GM12865 (cell line): ENCODE measurements around the gene ARMC10.
"Not testable (repeated sequence)": the region's sequence is repeated elsewhere in the genome, so short reads cannot be mapped to it uniquely, and the experiment has no call there.

Experiments
- DNase-seq: peaks from one replicate; pipeline ENCODE4 v3.0.0; 2010; ENCODE audit warnings: low read depth
- H3K4me3 ChIP-seq: 2 replicates; pipeline ENCODE4 v1.5.1; 2011; ENCODE audit warnings: mild to moderate bottlenecking, low read depth, low read length, control low read depth
- TF ChIP-seq, protein P1 (sequence below): IDR thresholded peaks from 2 replicates; pipeline ENCODE4 v1.5.1; 2011; ENCODE audit warnings: low read length, control low read depth, low read depth, inconsistent platforms; ENCODE audit not compliant: insufficient read depth; ENCODE audit errors: missing control alignments

ARMC10 gene

DNA sequence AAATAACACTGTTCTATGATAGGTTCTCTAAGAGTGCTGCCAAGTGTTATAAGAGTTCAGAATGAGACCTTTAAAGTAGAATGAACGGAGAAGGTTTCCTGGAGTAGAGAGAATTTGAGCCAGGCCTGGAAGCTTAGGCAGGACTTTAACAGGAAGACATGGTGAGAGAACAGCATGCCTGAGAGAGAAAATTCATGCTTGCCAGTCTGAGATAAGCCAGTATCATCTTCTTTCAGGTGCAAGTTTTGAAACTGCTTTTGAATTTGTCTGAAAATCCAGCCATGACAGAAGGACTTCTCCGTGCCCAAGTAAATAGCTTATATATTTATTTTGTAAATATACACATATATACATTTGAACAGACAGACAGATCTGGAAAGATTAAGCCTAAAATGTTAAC, 22.1 kb downstream of the ARMC10 start:
- no peak overlapping the region for H3K4me3 ChIP-seq
- no peak for DNase-seq
- TF ChIP-seq, protein P1, sequence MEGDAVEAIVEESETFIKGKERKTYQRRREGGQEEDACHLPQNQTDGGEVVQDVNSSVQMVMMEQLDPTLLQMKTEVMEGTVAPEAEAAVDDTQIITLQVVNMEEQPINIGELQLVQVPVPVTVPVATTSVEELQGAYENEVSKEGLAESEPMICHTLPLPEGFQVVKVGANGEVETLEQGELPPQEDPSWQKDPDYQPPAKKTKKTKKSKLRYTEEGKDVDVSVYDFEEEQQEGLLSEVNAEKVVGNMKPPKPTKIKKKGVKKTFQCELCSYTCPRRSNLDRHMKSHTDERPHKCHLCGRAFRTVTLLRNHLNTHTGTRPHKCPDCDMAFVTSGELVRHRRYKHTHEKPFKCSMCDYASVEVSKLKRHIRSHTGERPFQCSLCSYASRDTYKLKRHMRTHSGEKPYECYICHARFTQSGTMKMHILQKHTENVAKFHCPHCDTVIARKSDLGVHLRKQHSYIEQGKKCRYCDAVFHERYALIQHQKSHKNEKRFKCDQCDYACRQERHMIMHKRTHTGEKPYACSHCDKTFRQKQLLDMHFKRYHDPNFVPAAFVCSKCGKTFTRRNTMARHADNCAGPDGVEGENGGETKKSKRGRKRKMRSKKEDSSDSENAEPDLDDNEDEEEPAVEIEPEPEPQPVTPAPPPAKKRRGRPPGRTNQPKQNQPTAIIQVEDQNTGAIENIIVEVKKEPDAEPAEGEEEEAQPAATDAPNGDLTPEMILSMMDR, result no peak

DNA sequence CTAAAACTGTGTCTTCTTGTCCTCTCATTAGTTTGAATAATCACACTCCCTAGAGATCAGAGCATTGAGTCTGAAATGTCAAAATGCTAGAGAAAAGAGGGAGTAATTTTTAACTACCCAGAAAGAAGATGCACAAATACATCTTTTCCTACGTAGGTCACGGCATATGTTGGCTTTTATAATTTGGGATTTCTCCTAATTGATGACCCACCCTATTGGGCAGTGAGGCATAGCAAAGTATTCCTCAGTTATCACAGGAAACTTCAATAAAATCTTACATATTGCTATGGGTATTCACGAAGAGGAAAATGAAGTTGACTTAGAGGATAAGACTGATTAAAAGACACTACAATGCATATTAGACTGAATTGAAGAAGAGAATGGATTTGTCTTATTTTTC, 25.4 kb downstream of the ARMC10 start:
- no peak overlapping the region for H3K4me3 ChIP-seq
- DNase-seq, result no peak
- TF ChIP-seq, protein P1, result no peak

GRCh38 chr7:103101543-103101942, 26.6 kb downstream of the ARMC10 start:
- DNase-seq, result no peak

DNA sequence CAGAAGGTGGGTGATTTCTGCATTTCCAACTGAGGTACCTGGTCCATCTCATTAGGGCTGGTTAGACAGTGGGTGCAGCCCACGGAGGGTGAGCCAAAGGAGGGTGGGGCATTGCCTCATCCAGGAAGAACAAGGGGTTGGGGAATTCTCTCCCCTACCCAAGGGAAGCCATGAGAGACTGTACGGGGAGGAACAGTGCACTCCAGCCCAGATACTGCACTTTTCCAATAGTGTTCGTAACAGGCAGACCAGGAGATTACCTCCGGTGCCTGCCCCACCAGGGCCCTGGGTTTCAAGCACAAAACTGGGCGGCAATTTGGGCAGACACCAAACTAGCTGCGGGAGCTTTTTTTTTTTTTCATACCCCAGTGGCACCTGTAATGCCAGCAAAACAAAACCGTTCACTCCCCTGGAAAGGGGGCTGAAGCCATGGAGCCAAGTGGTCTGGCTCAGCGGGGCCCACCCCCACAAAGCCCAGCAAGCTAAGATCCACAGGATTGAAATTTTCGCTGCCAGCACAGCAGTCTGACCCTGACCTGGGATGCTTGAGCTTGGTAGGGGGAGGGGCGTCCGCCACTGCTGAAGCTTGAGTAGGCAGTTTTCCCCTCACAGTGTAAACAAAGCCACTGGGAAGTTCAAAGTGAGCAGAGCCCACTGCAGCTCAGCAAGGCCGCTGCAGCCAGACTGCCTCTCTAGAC, 31.2 kb downstream of the ARMC10 start:
- TF ChIP-seq, protein P1, result no peak
- no peak overlapping the region for H3K4me3 ChIP-seq
- DNase-seq, result no peak

More at GRCh38 chr7:103101543-103101942, 26.6 kb downstream of the ARMC10 start:
- no peak overlapping the region for H3K4me3 ChIP-seq
- TF ChIP-seq, protein P1, result no peak

- not testable (repeated sequence) for DNase-seq, H3K4me3 ChIP-seq
Measured at GRCh38 chr7:103106703-103107070, 31.7 kb downstream of the ARMC10 start.

GRCh38 chr7:103113164-103113563, 38.2 kb downstream of the ARMC10 start:
- H3K4me3 ChIP-seq, result no peak overlapping the region
- DNase-seq, result no peak
- TF ChIP-seq, protein P1, result no peak

DNA sequence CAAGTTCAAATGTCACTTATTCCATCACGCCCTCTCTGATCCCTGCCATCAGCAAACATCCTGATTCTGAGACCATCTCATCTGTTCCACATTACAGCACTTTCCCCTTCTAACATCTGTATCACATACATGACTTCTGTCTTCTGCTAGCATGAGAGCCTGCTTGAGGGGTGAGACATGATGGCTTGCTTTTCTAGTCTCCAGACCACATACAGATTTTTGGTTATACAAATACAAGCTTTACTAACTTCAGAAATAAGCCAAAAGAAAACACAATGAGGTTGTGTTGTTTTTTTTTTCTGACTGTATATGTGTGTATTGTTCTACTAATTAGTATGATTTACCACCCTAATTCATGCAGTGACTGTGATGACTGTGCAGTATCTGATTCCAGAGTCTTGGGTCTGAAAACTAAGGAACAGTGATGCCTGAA, 39.7 kb downstream of the ARMC10 start:
- no peak for DNase-seq

More for the DNA sequence above, 39.7 kb downstream of the ARMC10 start:
- TF ChIP-seq, protein P1, result no peak
- no peak overlapping the region for H3K4me3 ChIP-seq
